Mucosa of stomach (tissue), 1 donor: Measurements from ENCODE around the gene CHAC1.

ENCODE experiments used
- H3K27me3 ChIP-seq: one replicate; pipeline ENCODE4 v1.7.0; 2013; ENCODE audit warnings: mild to moderate bottlenecking, low read length; ENCODE audit not compliant: control insufficient read depth, insufficient read depth
- H3K36me3 ChIP-seq: one replicate; pipeline ENCODE4 v1.7.0; 2013; ENCODE audit warnings: low read length; ENCODE audit not compliant: control insufficient read depth, insufficient read depth
- H3K4me1 ChIP-seq: one replicate; pipeline ENCODE4 v1.7.0; 2013; ENCODE audit warnings: mild to moderate bottlenecking, low read length; ENCODE audit not compliant: control insufficient read depth, insufficient read depth
- H3K4me3 ChIP-seq: one replicate; pipeline ENCODE4 v1.7.0; 2013; ENCODE audit warnings: low read length
- H3K9ac ChIP-seq: one replicate; pipeline ENCODE4 v1.7.0; 2013; ENCODE audit warnings: mild to moderate bottlenecking, low read length, moderate library complexity
- H3K9me3 ChIP-seq: one replicate; pipeline ENCODE4 v1.7.0; 2013; ENCODE audit warnings: mild to moderate bottlenecking, low read length, moderate library complexity; ENCODE audit not compliant: control insufficient read depth
- donor health status: Pancreatic carcinoma.

CHAC1 gene

DNA sequence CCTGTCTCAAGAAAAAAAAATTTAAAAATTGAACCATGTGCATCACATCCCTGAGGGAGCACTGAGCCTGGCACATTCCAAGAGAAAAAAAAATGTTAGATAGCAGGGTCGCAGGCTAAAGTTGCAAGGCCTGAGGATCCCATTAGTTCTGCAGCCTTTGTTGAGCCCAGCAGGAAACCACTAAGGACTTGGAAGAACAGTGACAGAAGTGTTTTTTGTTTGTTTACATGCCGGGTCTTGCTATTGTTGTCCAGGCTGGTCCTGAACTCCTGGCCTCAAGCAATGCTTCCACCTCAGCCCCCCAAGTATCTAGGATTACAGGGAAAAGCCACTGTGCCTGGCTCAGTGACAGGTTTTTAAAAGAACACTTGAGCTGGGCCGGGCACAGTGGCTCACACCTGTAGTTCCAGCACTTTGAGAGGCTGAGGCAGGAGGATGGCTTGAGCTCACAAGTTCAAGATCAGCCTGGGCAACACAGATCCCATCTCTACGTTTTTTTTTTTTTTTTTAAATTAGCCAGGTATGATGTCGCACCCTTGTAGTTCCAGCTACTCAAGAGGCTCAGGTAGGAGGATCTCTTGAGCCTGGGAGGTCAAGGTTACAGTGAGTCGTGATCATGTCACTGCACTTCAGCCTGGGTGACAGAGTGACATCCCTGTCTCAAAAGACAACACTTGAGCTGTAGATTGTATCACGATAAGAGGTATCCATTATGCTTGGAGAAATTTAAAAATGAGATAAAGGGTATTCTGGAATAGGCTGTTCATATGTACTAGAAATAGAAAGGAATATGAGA lies 15.2 kb downstream of the CHAC1 start:
- H3K27me3 ChIP-seq: no peaks in the 10 kb centered on the region
- H3K36me3 ChIP-seq: no peaks in the 10 kb centered on the region
- no peak overlapping the region for H3K9ac ChIP-seq
- no peak overlapping the region for H3K4me3 ChIP-seq
- no peaks in the 10 kb centered on the region for H3K9me3 ChIP-seq
- H3K4me1 ChIP-seq: peaks cover 10% of the 10 kb centered on the region

DNA sequence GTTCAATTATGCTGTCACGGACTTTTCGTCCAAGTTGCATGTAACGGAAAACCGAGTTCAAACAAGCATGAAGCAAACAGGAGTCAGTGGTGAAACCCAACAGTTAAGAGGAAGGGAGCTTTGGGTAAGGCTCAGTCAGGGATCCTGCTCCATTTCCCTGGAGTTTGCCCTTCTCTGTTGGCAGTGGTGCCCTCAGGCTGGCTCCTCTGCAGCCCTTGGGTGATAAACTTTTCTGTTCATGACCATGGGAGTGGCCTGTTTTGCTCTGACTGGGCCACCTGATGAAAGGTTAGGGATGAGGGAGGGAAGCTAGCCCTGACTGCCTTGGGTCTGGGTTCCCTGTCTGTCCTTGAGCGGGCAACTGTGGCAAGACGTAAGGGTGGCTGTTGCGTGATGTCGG lies 16.1 kb downstream of the CHAC1 start:
- no peaks in the 10 kb centered on the region for H3K9me3 ChIP-seq
- H3K36me3 ChIP-seq: no peaks in the 10 kb centered on the region
- no peak overlapping the region for H3K9ac ChIP-seq
- no peak overlapping the region for H3K4me3 ChIP-seq
- H3K27me3 ChIP-seq: no peaks in the 10 kb centered on the region
- H3K4me1 ChIP-seq: peaks cover 10% of the 10 kb centered on the region

DNA sequence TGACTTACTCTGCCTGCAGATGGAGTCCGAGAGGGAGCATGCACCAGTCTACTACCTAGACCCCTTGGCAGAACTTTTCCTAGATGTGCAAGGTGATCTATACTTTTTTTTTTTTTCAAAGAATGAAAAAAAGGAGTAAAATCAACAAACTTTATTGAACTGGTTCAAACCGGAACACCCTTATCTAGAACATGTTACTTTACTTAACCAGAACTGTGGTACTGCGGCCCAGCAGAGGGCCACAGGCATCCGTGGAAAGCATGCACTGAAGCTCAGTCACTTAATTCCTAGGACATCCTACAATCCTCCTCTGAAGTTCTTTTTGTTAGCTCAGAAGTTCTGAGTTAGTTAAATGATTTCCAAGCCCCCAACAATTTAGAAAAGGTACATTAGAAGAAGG lies 21.6 kb downstream of the CHAC1 start:
- H3K4me3 ChIP-seq: no peak overlapping the region
- H3K9ac ChIP-seq: no peak overlapping the region
- no peaks in the 10 kb centered on the region for H3K27me3 ChIP-seq
- H3K4me1 ChIP-seq: peaks cover 10% of the 10 kb centered on the region
- H3K36me3 ChIP-seq: no peaks in the 10 kb centered on the region
- H3K9me3 ChIP-seq: no peaks in the 10 kb centered on the region

DNA sequence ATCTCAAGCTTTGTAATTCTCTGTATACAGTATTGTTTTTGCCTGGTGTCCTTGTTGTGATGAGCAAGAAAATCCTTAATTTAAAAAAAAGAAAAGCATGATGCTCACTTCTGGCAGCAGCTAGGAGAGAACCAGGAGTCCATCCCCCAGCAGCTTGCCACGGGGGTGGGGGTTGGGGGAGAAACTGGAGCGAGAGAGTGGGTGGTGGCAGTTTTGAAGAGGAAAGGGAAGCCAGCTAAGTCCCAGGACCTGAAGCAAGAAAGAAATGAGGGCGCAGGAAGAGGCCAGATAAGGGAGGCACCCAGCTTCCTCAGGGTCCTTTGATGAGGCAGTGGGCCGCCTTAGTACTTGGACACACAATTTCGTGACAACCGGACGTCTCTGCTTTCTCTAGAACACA lies 23.5 kb downstream of the CHAC1 start:
- Histone ChIP-seq H3K9ac (no peak overlapping the region), H3K36me3 (peaks cover 4% of the 10 kb centered on the region), H3K27me3 (no peaks in the 10 kb centered on the region), H3K4me3 (no peak overlapping the region), H3K4me1 (peaks cover 10% of the 10 kb centered on the region), H3K9me3 (no peaks in the 10 kb centered on the region)

DNA sequence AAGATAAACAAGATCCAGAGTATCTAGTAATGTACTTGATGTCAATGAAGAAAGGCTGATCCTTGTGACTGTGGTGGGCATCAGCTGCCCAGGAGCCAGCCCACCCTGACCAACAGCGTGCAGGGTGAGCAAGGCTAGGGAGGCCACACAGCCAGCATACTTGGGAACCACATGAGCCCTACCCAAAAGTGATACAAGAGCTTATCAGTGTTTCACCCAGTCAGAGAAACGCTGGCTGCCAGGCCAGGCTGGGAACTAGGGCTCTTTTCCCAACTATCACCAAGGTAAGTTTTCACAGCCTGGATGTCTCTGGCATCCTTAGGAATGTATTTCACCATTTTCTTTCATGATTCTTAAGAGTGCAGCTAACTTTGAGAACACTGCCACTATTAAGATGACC lies 24.9 kb downstream of the CHAC1 start:
- Histone ChIP-seq H3K9me3 (no peaks in the 10 kb centered on the region), H3K4me1 (no peaks in the 10 kb centered on the region), H3K9ac (no peak overlapping the region), H3K36me3 (peaks cover 4% of the 10 kb centered on the region), H3K4me3 (no peak overlapping the region), H3K27me3 (no peaks in the 10 kb centered on the region)

DNA sequence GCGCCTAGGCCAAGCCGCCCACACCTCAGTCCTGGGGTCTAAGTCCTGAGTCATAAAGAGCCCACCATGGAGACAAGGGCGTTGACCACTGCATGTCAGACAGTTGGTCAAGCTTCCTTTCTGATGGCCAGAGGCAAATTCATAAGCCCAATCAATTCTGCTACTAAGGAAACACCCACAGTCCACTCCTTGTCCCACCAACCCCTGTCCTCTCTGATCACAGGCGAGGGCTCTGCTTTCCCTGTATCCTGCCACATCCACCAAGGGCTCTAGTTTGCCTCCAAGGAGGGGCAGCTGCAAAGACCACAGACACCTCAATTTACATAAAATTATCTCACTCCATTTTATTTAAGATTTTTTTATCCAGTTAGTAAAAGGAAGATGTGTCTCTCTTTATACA lies 25.3 kb downstream of the CHAC1 start:
- H3K4me1 ChIP-seq: no peaks in the 10 kb centered on the region
- H3K27me3 ChIP-seq: no peaks in the 10 kb centered on the region
- peaks cover 4% of the 10 kb centered on the region for H3K36me3 ChIP-seq
- no peaks in the 10 kb centered on the region for H3K9me3 ChIP-seq
- no peak overlapping the region for H3K4me3 ChIP-seq
- no peak overlapping the region for H3K9ac ChIP-seq

DNA sequence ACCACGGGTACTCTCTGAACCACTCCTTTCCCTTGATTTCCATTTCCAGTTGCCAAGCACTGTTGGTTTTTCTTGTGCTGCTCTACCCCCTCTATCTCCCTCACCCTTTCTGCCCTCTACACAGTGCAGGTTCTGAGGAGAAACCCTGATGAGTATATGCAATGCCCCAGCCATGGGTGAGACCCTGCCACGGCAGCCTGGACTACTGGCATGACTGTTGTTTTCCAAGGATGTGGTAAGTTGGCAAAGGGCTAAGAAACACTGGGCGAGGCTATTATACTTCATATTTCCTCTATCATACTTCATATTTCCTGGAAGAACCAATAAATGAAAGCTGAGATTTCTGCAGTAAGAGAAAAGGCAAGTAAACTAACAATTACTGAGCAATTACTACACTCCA lies 27.9 kb downstream of the CHAC1 start:
- Histone ChIP-seq H3K36me3 (peaks cover 6% of the 10 kb centered on the region), H3K9ac (no peak overlapping the region), H3K4me1 (no peaks in the 10 kb centered on the region), H3K4me3 (no peak overlapping the region), H3K27me3 (no peaks in the 10 kb centered on the region), H3K9me3 (no peaks in the 10 kb centered on the region)

DNA sequence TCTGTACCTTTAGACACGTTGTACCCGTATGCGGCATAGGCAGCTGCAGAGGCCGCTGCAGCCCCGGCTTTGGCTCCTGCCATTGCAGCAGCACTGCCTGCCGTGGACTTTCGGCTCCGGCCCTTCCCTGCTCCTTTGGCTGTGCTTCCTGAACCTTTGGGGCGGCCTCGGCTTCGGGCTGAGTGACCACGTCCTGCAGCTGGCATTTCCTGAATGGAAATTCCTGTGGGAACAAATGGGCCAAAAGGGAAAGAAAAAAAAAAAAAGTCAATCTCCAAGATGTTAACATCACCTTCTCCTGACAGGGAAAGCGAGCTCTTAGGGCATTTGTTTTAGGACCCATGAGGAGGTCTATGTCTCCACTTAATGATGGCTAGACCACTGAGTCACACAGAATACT lies 29.6 kb downstream of the CHAC1 start:
- Histone ChIP-seq H3K9me3 (no peaks in the 10 kb centered on the region), H3K36me3 (peaks cover 16% of the 10 kb centered on the region), H3K4me1 (no peaks in the 10 kb centered on the region), H3K9ac (no peak overlapping the region), H3K27me3 (no peaks in the 10 kb centered on the region), H3K4me3 (no peak overlapping the region)

DNA sequence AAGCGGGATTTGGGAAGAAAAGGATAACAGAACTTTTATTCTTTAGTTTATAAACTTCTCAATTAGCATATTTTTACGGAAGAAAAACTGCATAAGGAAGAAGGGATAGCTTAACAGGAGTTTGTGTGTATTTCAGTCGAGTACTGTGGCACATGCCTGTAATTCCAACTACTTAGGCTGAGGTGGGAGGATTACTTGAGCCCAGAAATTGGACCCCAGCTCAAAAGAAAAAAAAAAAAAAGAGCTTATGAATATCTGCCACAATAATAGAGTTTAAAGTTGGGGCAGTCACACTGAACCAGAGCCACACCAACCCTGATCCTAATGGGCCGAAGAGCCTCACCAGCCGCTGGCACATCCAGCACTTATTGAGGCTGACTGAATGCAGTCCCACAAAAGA lies 31.1 kb downstream of the CHAC1 start:
- no peaks in the 10 kb centered on the region for H3K4me1 ChIP-seq
- H3K36me3 ChIP-seq: peaks cover 16% of the 10 kb centered on the region
- H3K9me3 ChIP-seq: no peaks in the 10 kb centered on the region
- no peak overlapping the region for H3K4me3 ChIP-seq
- no peaks in the 10 kb centered on the region for H3K27me3 ChIP-seq
- H3K9ac ChIP-seq: no peak overlapping the region

DNA sequence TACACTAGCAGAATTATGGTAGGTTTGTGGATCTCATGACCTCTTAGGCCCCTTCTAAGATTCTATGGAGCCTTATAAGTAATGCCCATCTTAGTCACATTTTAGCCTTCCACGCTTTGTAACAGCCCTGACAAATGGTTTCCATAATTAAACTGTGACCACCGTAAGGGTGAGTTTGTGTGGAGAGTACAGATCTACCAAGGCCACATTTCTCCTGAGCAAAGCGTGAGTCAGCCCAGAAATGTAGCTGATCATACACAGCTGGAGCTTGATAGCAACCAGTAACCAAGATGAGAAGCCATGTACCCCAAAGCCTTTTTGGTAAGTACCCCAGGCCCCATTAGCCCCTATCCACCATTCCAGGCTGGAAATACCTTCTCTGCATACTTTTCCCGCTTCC lies 31.7 kb downstream of the CHAC1 start:
- Histone ChIP-seq H3K4me3 (no peak overlapping the region), H3K4me1 (no peaks in the 10 kb centered on the region), H3K9ac (no peak overlapping the region), H3K9me3 (no peaks in the 10 kb centered on the region), H3K27me3 (no peaks in the 10 kb centered on the region), H3K36me3 (peaks cover 16% of the 10 kb centered on the region)

DNA sequence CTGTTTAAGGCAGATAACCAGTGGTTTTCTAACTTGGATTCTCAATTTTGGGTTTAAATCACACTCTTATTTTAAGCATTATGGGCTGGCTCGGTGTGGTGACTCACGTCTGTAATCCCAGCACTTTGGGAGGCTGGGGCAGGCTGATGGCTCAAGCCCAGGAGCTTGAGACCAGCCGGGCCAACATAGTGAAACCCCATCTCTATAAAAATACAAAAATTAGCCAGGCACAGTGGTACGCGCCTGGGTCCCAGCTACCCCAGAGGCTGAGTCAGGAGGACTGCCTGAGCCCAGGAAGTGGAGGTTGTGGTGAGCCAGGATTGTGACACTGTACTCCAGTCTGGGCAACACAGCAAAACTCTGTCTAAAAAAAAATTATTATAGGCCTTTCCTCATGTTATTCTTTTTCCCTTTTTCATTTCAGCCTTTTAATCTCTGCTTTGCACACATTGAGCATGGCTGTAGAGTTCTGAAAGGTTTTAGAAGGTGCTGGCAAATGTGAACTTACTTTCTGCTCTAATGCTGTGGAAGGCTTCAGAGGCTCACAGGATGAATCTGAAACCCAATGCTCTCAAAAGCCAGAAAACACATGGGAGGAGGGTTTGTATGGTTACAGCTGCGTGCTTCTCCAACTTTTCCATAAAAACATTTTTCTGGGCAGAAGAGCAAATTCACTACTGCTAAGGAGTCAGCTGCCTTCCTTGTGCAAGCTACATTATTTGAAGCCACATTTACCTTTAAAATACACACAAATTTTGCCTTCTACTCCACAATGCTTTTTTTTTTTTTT lies 32.5 kb downstream of the CHAC1 start:
- Histone ChIP-seq H3K4me1 (no peaks in the 10 kb centered on the region), H3K4me3 (no peak overlapping the region), H3K27me3 (no peaks in the 10 kb centered on the region), H3K9me3 (no peaks in the 10 kb centered on the region), H3K36me3 (peaks cover 16% of the 10 kb centered on the region), H3K9ac (no peak overlapping the region)

DNA sequence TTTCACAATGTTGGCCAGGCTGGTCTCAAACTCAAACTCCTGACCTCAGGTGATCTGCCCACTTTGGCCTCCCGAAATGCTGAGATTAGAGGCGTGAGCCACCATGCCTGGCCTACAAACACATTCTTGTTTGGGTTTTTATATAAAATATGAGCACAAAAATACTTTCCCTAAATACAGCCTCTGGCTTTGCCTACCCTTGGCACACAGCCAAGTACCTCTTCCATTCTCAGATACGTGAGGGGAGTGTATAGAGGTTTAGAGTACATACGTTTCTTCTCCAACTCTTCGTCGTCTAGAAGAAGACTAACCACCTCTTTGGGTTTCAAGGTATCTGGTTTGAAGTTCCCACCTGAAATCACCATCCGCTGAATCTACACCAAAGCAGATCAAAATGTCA lies 33.5 kb downstream of the CHAC1 start:
- no peaks in the 10 kb centered on the region for H3K27me3 ChIP-seq
- no peaks in the 10 kb centered on the region for H3K9me3 ChIP-seq
- H3K36me3 ChIP-seq: peaks cover 12% of the 10 kb centered on the region
- no peak overlapping the region for H3K9ac ChIP-seq
- H3K4me1 ChIP-seq: no peaks in the 10 kb centered on the region
- no peak overlapping the region for H3K4me3 ChIP-seq
